Measurements from ENCODE around the gene ZNF483.
"Not testable (repeated sequence)": the region's sequence is repeated elsewhere in the genome, so short reads cannot be mapped to it uniquely, and the experiment has no call there.

ZNF483 gene

DNA sequence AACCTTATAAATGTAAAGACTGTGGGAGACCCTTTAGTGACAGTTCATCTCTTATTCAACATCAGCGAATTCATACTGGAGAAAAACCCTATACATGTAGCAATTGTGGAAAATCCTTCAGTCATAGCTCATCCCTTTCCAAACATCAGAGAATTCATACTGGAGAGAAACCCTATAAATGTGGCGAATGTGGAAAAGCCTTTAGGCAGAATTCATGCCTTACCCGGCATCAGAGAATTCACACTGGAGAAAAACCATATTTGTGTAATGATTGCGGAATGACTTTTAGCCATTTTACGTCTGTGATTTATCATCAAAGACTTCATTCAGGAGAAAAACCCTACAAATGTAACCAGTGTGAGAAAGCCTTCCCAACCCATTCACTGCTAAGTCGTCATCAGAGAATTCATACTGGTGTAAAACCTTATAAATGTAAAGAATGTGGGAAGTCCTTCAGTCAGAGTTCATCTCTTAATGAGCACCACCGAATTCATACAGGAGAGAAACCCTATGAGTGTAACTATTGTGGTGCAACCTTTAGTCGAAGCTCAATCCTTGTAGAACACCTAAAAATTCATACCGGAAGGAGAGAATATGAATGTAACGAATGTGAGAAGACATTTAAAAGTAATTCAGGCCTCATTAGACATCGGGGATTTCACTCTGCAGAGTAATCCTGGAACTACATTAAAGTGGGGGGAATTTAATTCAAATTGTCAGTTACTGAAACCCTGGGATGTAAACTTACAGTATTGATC lies 17.7 kb downstream of the ZNF483 start:
- DNase-seq (ENCODE audit: low spot score), result no peak

DNA sequence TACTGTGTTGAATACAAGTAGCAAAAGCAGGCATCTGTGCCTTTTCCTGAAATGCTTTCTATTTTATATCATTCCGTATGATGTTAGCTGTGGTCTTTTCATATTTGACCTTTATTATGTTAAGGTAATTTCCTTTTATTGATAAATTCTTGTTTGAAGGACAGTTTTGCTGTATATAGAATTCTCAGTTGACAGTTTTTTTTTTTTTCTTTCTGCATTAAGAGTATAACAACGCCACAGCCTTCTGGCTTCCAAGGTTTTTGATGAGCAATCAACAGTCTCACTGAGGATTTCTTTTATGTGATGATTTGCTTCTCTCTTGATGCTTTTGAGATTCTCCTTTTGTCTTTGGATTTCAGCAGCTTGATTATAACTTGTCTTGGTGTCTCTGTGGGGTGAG lies 23.6 kb downstream of the ZNF483 start:
- no peak for DNase-seq (ENCODE audit: low spot score)

DNA sequence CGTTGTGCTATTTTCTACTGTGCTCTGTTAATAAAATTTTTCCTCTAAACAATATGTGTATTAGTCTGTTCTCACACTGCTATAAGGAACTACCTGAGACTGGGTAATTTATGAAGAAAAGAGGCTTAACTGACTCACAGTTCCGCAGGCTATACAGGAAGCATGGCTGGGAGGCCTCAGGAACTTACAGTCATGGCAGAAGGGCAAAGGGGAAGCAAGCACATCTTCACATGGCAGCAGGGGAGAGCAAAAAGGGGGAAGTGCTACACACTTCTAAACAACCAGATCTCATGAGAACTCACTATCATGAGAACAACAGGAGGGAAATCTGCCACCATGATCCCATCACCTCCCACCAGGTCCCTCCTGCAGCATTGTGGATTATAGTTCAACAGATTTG lies 30.4 kb downstream of the ZNF483 start:
- not testable (repeated sequence) for DNase-seq (ENCODE audit: low spot score)

DNA sequence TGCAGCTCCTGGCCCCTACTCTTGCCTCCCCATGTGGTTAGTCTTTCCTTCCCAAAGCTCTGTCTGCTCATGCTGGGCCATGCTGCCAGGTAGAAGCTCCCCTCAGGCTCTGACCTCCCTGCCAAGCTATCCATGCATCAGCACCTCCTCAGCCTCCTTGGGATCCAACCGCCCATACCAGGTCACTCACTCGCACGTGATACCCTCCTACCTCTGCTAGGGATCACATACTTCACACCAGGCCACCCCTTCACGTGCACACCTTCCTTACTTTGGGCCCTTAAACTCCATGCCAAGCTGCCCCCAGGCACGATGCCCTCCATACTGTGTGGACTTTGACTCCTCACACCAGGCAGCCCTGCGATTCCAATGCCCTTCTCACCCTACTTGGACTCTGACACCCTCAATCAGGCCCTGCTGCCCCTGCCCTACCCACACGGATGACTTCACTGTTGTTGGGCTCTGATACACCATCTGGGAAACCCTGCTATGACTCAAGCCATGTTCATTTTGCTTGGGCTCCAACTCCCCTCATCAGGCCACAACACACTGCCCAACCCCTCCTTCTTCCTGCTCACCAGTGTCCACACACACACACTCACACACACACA lies 34.1 kb downstream of the ZNF483 start:
- DNase-seq (ENCODE audit: low spot score), result no peak

DNA sequence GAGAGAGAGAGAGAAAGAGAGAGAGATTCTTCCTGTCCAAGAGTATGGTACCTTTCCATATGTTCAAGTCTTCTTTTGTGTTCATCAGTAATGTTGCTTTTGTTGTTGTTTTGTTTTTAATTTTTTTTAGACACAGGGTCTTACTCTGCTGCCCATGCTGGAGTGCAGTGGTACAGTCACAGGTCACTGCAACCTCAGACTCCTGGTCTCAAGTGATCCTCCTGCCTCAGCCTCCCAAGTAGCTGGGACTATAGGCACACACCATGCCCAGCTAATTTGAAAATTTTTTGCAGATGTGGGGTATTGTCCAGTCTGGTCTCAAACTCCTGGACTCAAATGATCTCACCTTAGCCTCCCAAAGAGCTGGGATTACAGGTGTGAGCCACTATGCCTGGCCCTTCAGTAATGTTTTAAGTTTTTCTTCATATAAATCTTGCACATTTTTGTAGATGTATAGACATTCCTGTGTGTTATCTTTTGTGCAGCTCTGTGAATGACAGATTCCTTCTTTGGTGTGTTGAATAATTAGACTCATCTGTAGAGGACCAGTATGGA lies 36.3 kb downstream of the ZNF483 start:
- DNase-seq (ENCODE audit: low spot score), result no peak

DNA sequence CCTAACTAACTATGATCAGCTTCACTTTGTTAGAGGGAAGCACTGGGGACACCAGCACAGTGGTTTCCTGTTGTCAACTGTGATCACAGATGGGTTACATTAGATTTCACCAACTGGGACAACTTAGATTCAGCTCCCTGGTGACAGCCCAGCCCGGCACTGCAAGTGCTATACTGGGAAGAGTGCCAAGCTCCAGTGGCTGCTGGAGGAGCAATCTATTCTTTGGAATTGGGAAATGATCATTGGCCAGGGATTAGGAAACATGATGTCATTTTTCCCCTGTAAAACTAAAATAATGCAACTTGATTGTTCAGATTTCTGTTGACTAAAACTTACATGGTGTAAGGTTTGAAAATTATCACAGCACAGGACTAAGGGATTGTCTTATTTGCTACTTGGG lies 41.3 kb downstream of the ZNF483 start:
- no peak for DNase-seq (ENCODE audit: low spot score)

DNA sequence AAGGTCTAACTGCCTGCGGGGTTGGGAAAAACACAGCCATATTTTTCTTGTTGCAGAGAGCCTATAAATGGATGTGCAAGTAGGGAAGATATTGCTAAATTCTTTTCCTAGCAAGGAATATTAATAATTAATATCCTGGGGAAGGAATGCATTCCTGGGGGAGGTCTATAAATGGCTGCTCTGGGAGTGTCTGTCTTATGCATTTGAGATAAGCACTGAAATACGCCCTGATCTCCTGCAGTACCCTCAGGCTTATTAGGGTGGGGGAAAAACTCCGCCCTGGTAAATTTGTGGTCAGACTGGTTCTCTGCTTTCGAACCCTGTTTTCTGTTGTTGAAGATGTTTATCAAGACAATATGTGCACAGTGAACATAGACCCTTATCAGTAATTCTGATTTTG lies 43.1 kb downstream of the ZNF483 start:
- DNase-seq (ENCODE audit: low spot score), result not testable (repeated sequence)

DNA sequence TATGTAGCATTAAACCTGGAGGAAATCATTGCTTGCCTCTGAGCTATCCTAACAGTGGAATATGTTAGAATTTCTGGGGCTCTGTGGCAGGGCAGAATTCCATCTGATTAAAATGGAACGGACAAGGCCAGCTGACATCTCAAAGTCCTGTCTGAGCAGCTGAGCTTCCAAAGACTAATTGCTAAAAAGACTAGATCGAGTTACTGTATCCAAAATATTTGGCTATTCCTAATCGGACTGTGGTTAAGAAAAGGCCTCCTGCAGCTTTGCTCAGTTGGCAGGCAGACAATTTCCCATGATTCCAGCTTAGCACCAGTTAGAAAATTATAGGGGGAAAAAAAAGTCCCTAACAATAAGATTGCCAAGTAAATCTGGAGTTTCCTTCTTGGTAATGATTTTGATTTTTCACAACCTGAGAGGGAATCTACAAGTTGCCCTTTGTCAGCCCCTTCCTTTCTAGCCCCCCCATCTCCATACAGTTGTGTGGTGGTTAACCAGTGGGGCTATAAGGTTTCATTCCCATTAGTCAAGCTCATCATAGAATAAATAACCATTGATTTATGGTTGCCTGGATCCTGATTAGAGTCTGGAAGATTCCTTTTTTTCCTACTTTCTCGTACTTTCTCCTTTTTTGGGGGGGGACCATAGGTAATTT lies 48.1 kb downstream of the ZNF483 start:
- no peak for DNase-seq (ENCODE audit: low spot score)

DNA sequence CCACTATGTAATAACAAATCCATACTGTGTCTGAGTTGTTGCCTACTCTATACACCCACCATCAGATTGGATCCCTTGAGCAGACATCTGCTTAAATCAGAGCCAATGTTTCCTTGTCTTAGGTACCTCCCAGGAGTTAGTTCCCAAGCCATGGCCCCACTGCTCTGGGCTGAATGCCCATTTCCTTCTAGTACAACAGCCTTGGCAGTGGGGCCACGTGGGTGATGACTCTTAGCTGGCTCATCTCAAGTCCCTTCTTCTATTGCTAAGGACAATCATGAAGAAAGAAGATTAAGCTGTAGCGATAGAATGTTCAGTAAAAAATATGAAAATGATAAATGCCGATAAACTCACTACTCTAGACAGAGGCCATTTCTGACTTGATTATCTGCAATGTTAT lies 57.9 kb downstream of the ZNF483 start:
- no peak for DNase-seq (ENCODE audit: low spot score)

DNA sequence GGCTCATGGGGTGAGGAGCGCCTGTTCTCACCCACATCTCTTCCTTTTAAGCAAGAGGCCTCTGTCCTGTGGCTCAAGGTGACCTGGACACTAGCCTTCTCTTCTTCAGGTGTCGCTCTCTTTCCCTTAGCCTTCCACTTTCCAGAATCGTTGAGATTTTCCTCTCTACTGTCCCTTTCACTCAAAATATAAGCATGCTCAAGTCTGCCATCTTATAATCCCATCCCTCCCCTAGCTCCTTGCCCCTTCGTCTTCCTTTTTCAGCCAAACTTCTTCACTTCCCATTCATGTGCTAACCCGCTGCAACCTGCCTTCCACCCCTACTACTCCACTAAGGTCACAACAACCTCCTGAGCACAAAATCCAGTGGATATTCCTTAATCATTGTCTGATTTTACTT lies 61.4 kb downstream of the ZNF483 start:
- DNase-seq (ENCODE audit: low spot score), result no peak

DNA sequence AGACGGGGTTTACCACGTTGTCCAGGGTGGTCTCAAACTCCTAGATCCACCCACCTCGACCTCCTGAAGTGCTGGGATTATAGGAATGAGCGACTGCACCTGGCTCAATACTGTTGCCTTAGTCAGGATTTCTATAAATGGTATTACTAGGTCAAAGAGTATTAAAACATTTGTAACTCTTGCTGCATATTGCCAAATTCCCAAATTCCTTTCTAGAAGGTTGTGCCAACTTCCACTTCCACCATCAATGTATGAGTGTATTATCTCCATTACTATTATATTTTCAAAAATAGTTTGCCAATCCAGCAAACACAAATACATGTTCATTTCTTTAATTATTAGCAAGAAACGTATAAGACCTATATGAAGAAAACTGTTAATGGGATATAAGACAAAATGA lies 63.9 kb downstream of the ZNF483 start:
- no peak for DNase-seq (ENCODE audit: low spot score)

DNA sequence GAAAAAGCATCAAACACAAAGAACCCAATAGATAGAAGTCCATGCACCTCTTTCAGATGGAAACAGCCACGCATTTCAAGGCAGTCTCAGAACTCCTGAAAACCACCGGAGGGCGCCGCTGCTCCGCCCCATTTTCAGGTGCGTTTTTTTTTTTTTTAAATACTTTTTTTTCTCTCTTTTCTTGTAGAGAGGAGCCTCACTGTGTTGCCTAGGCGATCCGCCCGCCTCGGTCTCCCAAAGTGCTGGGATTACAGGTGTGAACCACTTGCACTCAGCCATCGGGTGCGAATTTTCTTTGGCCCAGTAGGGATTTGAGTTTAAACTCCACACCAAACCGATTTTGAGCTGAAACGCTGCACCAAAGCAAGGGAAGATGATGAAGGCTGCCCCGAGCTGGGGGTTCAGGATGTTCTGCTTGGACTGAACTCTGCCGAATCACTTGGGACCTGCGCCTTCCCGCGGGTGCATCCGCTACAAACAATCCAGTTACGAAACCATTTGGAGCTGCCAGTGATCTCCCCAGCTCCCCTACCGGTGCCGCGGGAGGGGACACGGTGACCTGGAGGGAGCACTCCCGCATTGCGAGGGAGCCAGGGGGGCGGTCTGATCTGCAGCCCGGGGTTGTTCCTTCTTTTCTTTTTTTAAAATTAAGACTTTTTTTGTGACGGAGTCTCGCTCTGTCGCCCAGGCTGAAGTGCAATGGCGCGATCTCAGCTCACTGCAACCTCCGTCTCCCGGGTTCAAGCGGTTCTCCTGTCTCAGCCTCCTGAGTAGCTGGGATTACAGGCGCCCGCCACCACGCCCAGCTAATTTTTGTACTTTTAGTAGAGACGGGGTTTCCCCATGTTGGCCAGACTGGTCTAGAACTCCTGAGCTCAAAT lies 73.1 kb downstream of the ZNF483 start:
- DNase-seq (ENCODE audit: low spot score), result peak; percentile 47

DNA sequence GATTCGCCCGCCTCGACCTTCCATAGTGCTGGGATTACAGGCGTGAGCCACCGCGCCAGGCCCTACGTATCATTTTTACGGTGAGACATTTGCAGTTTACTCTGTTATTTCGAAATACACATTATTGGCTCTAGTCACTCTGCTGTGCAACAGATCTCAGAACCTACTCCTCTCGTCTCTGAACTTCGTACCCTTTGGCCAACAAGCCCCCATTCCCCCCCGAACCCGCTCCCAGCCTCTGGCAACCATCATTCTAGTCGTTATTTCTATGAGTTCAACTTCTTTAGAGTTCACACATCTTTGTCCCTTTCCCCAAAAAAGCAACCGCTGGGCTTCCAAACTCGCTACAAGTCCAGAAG lies 73.7 kb downstream of the ZNF483 start:
- DNase-seq (ENCODE audit: low spot score), result no peak

DNA sequence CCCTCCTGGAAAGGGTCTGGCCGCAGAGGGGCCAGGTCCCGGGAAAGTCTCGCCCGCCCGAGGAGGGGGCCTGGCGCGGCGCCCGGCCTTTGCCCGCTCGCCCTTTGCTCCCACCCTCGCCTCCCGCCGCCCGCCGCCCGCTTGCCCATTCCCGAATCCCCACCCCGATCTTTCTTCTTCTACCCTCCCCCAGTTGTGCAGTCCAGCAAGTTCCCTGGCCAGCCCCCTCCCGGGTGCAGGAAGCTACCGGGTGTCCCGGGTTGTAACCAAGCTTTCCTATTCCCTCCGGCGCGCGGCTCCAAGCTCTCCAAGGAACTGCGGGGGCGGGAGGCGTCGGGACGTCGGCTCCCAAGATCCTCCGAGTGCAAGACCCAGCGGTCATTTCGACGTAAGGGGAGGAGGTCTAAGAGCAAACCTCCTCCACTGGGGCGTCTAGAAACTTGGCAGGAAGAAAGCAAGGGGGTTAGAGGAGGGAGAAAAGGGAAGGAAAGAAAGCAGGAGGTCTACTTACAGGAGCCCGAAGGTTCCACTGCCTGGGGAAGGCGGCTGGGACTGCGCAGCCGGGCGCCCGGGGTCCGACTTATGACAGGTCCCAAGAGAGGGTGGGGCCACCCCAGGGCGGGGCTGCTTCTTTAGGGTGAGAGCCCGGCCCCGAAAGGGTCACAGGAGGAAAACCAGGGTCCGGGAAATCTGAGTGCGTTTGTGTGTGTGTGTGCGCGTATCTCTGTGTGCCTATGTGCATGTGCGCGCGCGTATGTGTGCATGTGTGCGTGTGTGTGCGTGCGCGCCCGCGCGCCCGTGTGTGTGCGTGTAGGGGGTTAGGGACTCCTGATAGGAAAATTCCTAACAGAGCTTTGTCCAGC lies 74.3 kb downstream of the ZNF483 start, which contains the start of gene PTGR1:
Gene PTGR1 (minus strand): TSS at position 556 of the 863 bp plus-strand sequence. CDS start 2,225 bp downstream, outside the sequence.
- DNase-seq (ENCODE audit: low spot score), result no peak

DNA sequence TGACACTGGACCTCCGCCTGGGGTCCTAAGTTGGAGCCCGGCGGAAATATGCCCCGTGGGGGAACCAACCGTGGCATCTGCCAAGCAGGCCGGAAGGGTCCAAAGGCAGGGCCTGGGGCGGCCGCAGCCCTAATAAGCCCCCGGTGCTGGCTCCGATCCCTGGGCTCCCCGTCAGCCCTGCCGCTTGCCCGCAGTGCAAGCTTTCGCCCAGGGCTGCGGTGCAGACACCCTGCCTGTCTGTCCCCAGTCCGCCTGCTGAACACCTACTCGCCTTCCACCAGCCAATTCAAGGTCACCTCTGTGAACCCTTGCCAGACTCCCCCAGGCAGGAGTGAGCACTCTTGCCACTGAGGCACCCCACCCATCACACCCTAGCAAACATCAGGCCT lies 75.0 kb downstream of the ZNF483 start:
- no peak for DNase-seq (ENCODE audit: low spot score)

DNA sequence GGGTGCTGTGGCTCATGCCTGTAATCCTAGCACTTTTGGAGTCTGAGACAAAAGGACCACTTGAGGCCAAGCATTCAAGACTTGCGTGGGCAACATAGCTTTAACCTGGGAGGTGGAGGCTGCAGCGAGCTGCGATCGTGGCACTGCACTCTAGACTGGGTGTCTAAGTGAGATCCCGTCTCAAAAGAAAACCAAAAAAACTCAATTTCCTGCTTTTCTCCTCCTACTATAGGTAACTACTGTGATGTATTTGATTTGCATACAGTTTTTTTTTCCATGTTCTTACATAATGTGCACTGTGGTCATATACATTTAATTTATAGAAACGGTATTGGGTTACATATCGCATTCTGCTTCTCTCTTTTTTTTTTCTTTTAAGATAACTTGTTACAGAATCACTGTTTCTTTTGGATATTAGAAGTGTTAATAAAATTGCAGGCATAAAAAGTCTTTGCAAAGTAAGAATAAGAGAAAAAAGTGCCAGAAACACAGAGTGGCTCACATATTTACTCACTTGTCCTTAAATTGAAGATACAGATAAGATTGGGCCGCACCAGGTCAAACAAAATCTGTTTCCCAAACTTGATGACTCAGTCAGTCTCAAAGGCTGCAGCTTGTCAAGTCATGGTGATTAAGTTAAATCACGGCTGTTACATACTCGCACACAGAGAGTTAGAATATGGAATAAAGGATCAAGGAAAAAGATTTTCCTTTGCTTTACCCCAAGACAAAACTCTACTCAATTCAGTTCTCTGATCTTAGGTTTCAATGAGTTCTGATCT lies 76.4 kb downstream of the ZNF483 start:
- DNase-seq (ENCODE audit: low spot score), result no peak

DNA sequence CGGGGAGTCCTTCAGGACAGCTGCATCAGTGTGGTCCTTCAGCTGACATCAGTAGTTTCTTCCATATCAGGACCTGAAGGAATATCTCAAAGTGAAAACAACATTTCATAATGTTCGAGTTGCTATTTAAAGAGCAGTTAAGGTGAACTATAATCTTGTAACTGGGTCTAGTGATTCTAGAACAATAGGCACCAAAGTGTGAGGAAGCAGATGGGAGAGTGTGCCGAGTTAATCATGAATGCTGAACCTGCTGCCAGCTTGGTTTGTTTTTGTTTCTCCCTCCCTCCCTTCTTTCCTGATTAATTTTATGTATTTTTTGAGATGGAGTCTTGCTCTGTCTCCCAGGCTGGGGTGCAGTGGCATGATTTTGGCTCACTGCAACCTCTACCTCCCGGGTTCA lies 78.1 kb downstream of the ZNF483 start:
- no peak for DNase-seq (ENCODE audit: low spot score)

DNA sequence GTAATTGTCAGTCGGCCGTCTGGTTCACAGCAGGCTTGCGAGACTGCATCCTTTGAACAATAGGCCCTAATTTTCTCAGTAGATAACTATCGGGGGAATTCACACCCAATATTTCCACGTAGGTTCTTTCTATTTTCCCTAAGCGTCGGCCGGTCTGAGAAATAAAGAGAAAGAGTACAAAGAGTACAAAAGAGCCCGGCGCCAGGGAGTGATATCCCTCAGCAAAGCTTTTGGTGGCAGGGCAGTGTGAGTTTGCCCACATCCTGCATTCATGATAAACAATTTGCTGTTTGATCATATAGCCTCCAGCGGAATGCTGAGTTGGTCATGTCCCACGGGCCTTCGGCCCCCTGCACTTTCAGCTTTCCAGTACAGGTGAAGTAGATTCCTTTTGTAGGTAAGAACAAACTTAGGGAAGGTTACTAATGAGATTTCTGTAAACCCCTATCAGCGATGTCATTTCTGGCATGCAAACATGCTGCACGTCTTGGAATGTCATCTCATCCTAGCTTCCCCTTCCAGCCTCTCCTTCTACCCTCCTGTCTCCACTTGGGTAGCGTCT lies 79.2 kb downstream of the ZNF483 start:
- no peak for DNase-seq (ENCODE audit: low spot score)

DNA sequence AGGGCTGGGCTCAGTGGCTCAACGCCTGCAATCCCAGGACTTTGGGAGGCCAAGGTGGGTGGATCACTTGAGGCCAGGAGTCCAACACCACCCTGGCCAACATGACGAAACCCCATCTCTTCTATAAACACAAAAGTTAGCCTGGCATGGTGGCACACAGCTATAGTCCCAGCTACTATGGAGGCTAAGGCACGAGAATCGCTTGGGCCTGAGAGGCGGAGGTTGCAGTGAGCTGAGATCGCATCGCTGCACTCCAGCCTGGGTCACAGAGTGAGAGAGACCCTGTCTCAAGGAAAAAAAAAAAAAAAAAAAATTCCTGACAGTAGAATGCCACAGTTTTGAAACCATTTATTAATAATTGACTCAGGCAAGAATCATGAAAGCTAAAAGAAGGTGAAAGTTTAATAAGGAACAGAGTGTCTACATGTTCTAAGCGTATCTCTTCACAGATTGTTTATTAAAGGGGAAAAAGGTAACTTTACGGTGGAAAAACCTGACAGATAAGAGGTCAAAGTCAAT lies 80.1 kb downstream of the ZNF483 start:
- DNase-seq (ENCODE audit: low spot score), result no peak

DNA sequence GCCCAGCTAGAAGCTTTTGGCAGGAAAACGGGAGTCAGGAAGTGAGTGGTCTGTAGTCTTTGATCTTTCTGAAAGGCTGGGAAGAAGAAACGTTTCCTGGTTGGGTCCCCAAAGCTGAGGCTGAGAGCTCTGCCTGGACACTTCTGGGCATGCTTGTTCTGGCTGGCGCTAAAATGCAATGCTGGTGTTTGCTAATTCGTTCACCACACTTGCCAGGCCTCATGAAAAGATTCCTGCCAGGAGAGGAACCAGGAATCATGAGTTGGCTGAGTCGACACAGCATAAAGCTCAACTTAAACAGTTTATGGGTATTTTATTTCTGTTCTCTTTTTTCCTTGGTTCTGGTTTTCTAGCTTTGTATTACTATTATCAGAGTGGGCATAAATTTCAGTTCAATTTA lies 85.2 kb downstream of the ZNF483 start:
- no peak for DNase-seq (ENCODE audit: low spot score)

All from hematopoietic multipotent progenitor cell treated with erythropoietin and hydrocortisone succinate and interleukin-3 and kit ligand, for 15 days (in vitro differentiated cells).